PC-3 (cell line): ENCODE measurements around the gene PNLIPRP2.

Source experiments
- CTCF ChIP-seq: fragments of 300-600 bp; sonication (generic); conservative IDR thresholded peaks from 2 replicates; pipeline ENCODE4 v1.5.1; 2017; ENCODE audit warnings: antibody characterized with exemption, low read depth, mild to moderate bottlenecking, low read length
- EZH2 ChIP-seq: fragments of 300-600 bp; sonication (generic); IDR thresholded peaks from one replicate; pipeline ENCODE4 v1.6.1; 2017; ENCODE audit warnings: antibody characterized with exemption, mild to moderate bottlenecking, low read length; ENCODE audit not compliant: unreplicated experiment
- EZH2phosphoT487 ChIP-seq: fragments of 300-600 bp; sonication (generic); IDR thresholded peaks from 2 replicates; pipeline ENCODE4 v1.6.1; 2018; ENCODE audit warnings: mild to moderate bottlenecking, antibody characterized with exemption, low read length, borderline replicate concordance

GRCh38 chr10:116631871-116632295 is 11.1 kb downstream of the PNLIPRP2 start:
- TF ChIP-seq CTCF = no peak
- TF ChIP-seq EZH2phosphoT487 = no peak
- TF ChIP-seq EZH2 = no peak
